H9 (cell line): Measurements from ENCODE around the gene SLC16A1. TPM values are rescaled to one million over a fixed set of nuclear protein-coding genes. Genes with fewer than 3 reads are reported as not detected.

Experiments
- DNase-seq: peaks from one replicate; pipeline ENCODE4 v3.0.0-alpha.2; 2017
- H2AFZ ChIP-seq: one replicate; pipeline ENCODE4 v1.6.1; 2013; ENCODE audit warnings: mild to moderate bottlenecking, low read length, control low read depth, moderate library complexity
- H2AK5ac ChIP-seq: 2 replicates; pipeline ENCODE4 v1.6.1; 2013; ENCODE audit warnings: low read length, control low read depth, mixed read lengths; ENCODE audit not compliant: insufficient read length
- H2BK120ac ChIP-seq: one replicate; pipeline ENCODE4 v1.6.1; 2013; ENCODE audit warnings: low read depth, mild to moderate bottlenecking, low read length, control low read depth, inconsistent platforms; ENCODE audit not compliant: poor library complexity, severe bottlenecking
- H2BK12ac ChIP-seq: 2 replicates; pipeline ENCODE4 v1.6.1; 2013; ENCODE audit warnings: low read length, control low read depth, mixed read lengths, low read depth; ENCODE audit not compliant: insufficient read length
- H2BK15ac ChIP-seq: 2 replicates; pipeline ENCODE4 v1.6.1; 2013; ENCODE audit warnings: low read depth, low read length, control low read depth
- H2BK20ac ChIP-seq: one replicate; pipeline ENCODE4 v1.6.1; 2013; ENCODE audit warnings: low read depth, mild to moderate bottlenecking, low read length, control low read depth, inconsistent platforms; ENCODE audit not compliant: poor library complexity, severe bottlenecking
- H2BK5ac ChIP-seq: 2 replicates; pipeline ENCODE4 v1.6.1; 2013; ENCODE audit warnings: low read length, control low read depth, mixed read lengths; ENCODE audit not compliant: insufficient read length
- H3K14ac ChIP-seq: 2 replicates; pipeline ENCODE4 v1.6.1; 2013; ENCODE audit warnings: low read length, control low read depth; ENCODE audit not compliant: insufficient read depth
- H3K18ac ChIP-seq: 2 replicates; pipeline ENCODE4 v1.6.1; 2013; ENCODE audit warnings: low read depth, mild to moderate bottlenecking, mixed read lengths, low read length, control low read depth; ENCODE audit not compliant: insufficient read length
- H3K23ac ChIP-seq: 2 replicates; pipeline ENCODE4 v1.6.1; 2013; ENCODE audit warnings: low read length, control low read depth, mixed read lengths, low read depth; ENCODE audit not compliant: insufficient read length
- H3K23me2 ChIP-seq: 2 replicates; pipeline ENCODE4 v1.6.1; 2013; ENCODE audit warnings: low read depth, mild to moderate bottlenecking, mixed read lengths, low read length, control low read depth; ENCODE audit not compliant: insufficient read length, poor library complexity, severe bottlenecking
- H3K27ac ChIP-seq: 2 replicates; pipeline ENCODE4 v1.5.1; 2013; ENCODE audit warnings: low read length, control low read depth, mixed read lengths, low read depth; ENCODE audit not compliant: insufficient read length
- H3K27me3 ChIP-seq: 2 replicates; pipeline ENCODE4 v1.6.1; 2013; ENCODE audit warnings: low read length, control low read depth, inconsistent platforms; ENCODE audit not compliant: insufficient read depth
- H3K4ac ChIP-seq: 2 replicates; pipeline ENCODE4 v1.6.1; 2013; ENCODE audit warnings: low read depth, mild to moderate bottlenecking, control low read depth, inconsistent platforms, low read length, moderate library complexity
- H3K4me1 ChIP-seq: 2 replicates; pipeline ENCODE4 v1.6.1; 2013; ENCODE audit warnings: low read length, control low read depth, inconsistent platforms; ENCODE audit not compliant: insufficient read depth
- H3K4me2 ChIP-seq: 2 replicates; pipeline ENCODE4 v1.6.1; 2013; ENCODE audit warnings: low read length, control low read depth, mixed read lengths; ENCODE audit not compliant: insufficient read length, insufficient read depth
- H3K56ac ChIP-seq: 2 replicates; pipeline ENCODE4 v1.6.1; 2013; ENCODE audit warnings: low read depth, mild to moderate bottlenecking, mixed read lengths, low read length, control low read depth; ENCODE audit not compliant: insufficient read length
- H3K79me1 ChIP-seq: 2 replicates; pipeline ENCODE4 v1.6.1; 2013; ENCODE audit warnings: low read depth, mild to moderate bottlenecking, moderate library complexity, low read length, control low read depth, inconsistent platforms; ENCODE audit not compliant: insufficient read depth, poor library complexity, severe bottlenecking
- H3K79me2 ChIP-seq: 2 replicates; pipeline ENCODE4 v1.6.1; 2013; ENCODE audit warnings: low read length, control low read depth, inconsistent platforms; ENCODE audit not compliant: insufficient read depth
- H3K9ac ChIP-seq: 2 replicates; pipeline ENCODE4 v1.6.1; 2013; ENCODE audit warnings: low read length, control low read depth, mixed read lengths; ENCODE audit not compliant: insufficient read length; ENCODE audit errors: extremely low read depth
- H3K9me3 ChIP-seq: one replicate; pipeline ENCODE4 v1.6.1; 2013; ENCODE audit warnings: low read depth, low read length, inconsistent platforms; ENCODE audit not compliant: control insufficient read depth
- H3T11ph ChIP-seq: one replicate; pipeline ENCODE4 v1.6.1; 2013; ENCODE audit warnings: mild to moderate bottlenecking, low read length, control low read depth, inconsistent platforms
- H4K20me1 ChIP-seq: one replicate; pipeline ENCODE4 v1.6.1; 2013; ENCODE audit not compliant: control insufficient read depth, insufficient read length, insufficient read depth
- H4K5ac ChIP-seq: 2 replicates; pipeline ENCODE4 v1.6.1; 2013; ENCODE audit warnings: low read depth, mild to moderate bottlenecking, mixed read lengths, low read length, control low read depth; ENCODE audit not compliant: insufficient read length
- H4K8ac ChIP-seq: replicated peaks from 2 replicates; pipeline ENCODE4 v1.6.1; 2013; ENCODE audit warnings: low read length, control low read depth, mixed read lengths, low read depth; ENCODE audit not compliant: insufficient read length
- H4K91ac ChIP-seq: 2 replicates; pipeline ENCODE4 v1.6.1; 2013; ENCODE audit warnings: low read depth, mild to moderate bottlenecking, moderate library complexity, mixed read lengths, low read length, control low read depth; ENCODE audit not compliant: insufficient read length
- H3K27ac Mint-ChIP-seq, 3 experiments: 2 replicates in 2 of 3; 3 replicates in 1 of 3; pipeline ENCODE4 v1.8.0; 2020 to 2021; ENCODE audit warnings: mixed read lengths in 3 of 3, mild to moderate bottlenecking in 1 of 3, moderate library complexity in 1 of 3
- H3K27me3 Mint-ChIP-seq: 2 replicates; pipeline ENCODE4 v1.8.0; 2021; ENCODE audit warnings: low read depth, mild to moderate bottlenecking, moderate library complexity, mixed read lengths
- H3K36me3 Mint-ChIP-seq, 3 experiments: 2 replicates in 2 of 3; 3 replicates in 1 of 3; pipeline ENCODE4 v1.8.0; 2020 to 2021; ENCODE audit warnings: low read depth in 3 of 3, mixed read lengths in 3 of 3; ENCODE audit not compliant: insufficient read depth in 1 of 3
- H3K4me1 Mint-ChIP-seq, 2 experiments: 2 replicates each; pipeline ENCODE4 v1.8.0; 2020; ENCODE audit warnings: mixed read lengths in 2 of 2
- H3K4me3 Mint-ChIP-seq, 2 experiments: 2 replicates in 1 of 2; 3 replicates in 1 of 2; pipeline ENCODE4 v1.8.0; 2020 to 2021; ENCODE audit warnings: mild to moderate bottlenecking in 2 of 2, mixed read lengths in 2 of 2, moderate library complexity in 1 of 2
- H3K9me3 Mint-ChIP-seq, 2 experiments: 2 replicates in 1 of 2; 3 replicates in 1 of 2; pipeline ENCODE4 v1.8.0; 2020; ENCODE audit warnings: mild to moderate bottlenecking in 2 of 2, mixed read lengths in 2 of 2, moderate library complexity in 1 of 2
- whole genome bisulfite sequencing: extraction: QIAGEN DNeasy Blood & Tissue Kit; methylation state at CpG from one replicate; pipeline ENCODE4 v1.1.7; 2013; ENCODE audit warnings: missing lambda C conversion rate, low lambda C conversion rate, mixed read lengths; ENCODE audit not compliant: insufficient read length; ENCODE audit errors: extremely low coverage; 5-methylcytosine and 5-hydroxymethylcytosine counted together
- total RNA-seq: library from RNA; stranded (reverse); gene quantifications from 2 replicates; pipeline ENCODE4 v1.2.1, GENCODE V29; 2021
- TF ChIP-seq, protein P1 (sequence below): fragments of 200-600 bp; sonication (generic); conservative IDR thresholded peaks from 3 replicates; pipeline ENCODE4 v1.8.0; 2021; ENCODE audit warnings: antibody characterized with exemption, mild to moderate bottlenecking

The SLC16A1 gene
- total RNA-seq, 1 experiment from 2014 or later: 381 TPM

DNA sequence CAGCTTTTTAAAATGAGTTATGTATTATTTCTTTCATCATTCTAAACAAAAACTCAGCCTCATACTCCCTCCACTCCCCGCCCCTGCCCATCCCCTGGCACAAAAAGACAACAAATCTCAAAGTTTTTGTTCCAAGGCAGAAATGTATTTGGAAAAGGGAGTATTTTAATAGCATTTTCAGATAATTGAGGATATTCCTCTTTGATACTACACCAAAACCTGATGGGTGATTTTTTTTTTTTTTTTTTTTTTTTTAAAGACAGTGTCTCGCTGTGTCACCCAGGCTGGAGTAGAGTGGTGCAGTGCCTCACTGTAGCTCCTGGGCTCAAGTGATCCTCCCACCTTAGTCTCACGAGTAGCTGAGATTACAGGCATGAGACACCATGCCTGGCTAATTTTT, 16.2 kb downstream of the SLC16A1 start:
- Histone ChIP-seq H4K8ac (no peak overlapping the region), H3K27ac (no peak overlapping the region), H4K5ac (no peak overlapping the region), H2BK20ac (no peak overlapping the region), H3T11ph (no peak overlapping the region), H3K23ac (no peak overlapping the region), H3K4me2 (no peak overlapping the region), H3K56ac (no peak overlapping the region), H3K79me2 (peaks cover 70% of the 10 kb centered on the region; the same call in 1 of the 2 replicates), H4K91ac (no peak overlapping the region), H2BK15ac (no peak overlapping the region), H2BK120ac (no peak overlapping the region), H3K79me1 (peaks cover 5% of the 10 kb centered on the region), H3K14ac (no peak overlapping the region), H2BK12ac (no peak overlapping the region), H3K4me1 (no peaks in the 10 kb centered on the region; the same call in 1 of the 2 replicates), H2AK5ac (no peak overlapping the region), H3K9me3 (no peaks in the 10 kb centered on the region), H3K27me3 (no peaks in the 10 kb centered on the region), H2BK5ac (no peak overlapping the region), H3K4ac (no peak overlapping the region), H3K18ac (peak overlapping the region; percentile 6), H2AFZ (no peak overlapping the region), H3K9ac (peak overlapping the region; percentile 14), H4K20me1 (no peaks in the 10 kb centered on the region), H3K23me2 (no peaks in the 10 kb centered on the region)
- no peaks in the 10 kb centered on the region for H3K27me3 Mint-ChIP-seq
- WGBS: no CpG with 5 or more reads among the region's 3 CpGs
- H3K4me1 Mint-ChIP-seq: peaks cover 38 to 54% of the 10 kb centered on the region in 2 experiments
- DNase-seq: no peak
- H3K27ac Mint-ChIP-seq: peak overlapping the region; percentile 31 to 92 (median 57); a peak in 3 of 7 replicates
- no peak overlapping the region for H3K4me3 Mint-ChIP-seq
- TF ChIP-seq, protein P1, sequence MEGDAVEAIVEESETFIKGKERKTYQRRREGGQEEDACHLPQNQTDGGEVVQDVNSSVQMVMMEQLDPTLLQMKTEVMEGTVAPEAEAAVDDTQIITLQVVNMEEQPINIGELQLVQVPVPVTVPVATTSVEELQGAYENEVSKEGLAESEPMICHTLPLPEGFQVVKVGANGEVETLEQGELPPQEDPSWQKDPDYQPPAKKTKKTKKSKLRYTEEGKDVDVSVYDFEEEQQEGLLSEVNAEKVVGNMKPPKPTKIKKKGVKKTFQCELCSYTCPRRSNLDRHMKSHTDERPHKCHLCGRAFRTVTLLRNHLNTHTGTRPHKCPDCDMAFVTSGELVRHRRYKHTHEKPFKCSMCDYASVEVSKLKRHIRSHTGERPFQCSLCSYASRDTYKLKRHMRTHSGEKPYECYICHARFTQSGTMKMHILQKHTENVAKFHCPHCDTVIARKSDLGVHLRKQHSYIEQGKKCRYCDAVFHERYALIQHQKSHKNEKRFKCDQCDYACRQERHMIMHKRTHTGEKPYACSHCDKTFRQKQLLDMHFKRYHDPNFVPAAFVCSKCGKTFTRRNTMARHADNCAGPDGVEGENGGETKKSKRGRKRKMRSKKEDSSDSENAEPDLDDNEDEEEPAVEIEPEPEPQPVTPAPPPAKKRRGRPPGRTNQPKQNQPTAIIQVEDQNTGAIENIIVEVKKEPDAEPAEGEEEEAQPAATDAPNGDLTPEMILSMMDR: no peak
- no peaks in the 10 kb centered on the region for H3K9me3 Mint-ChIP-seq
- H3K36me3 Mint-ChIP-seq: peaks cover 12 to 46% (median 34%) of the 10 kb centered on the region in 3 experiments; a peak in 6 of 7 replicates
